Measurements from ENCODE around the gene PCCA.

- TF ChIP-seq, protein P1, sequence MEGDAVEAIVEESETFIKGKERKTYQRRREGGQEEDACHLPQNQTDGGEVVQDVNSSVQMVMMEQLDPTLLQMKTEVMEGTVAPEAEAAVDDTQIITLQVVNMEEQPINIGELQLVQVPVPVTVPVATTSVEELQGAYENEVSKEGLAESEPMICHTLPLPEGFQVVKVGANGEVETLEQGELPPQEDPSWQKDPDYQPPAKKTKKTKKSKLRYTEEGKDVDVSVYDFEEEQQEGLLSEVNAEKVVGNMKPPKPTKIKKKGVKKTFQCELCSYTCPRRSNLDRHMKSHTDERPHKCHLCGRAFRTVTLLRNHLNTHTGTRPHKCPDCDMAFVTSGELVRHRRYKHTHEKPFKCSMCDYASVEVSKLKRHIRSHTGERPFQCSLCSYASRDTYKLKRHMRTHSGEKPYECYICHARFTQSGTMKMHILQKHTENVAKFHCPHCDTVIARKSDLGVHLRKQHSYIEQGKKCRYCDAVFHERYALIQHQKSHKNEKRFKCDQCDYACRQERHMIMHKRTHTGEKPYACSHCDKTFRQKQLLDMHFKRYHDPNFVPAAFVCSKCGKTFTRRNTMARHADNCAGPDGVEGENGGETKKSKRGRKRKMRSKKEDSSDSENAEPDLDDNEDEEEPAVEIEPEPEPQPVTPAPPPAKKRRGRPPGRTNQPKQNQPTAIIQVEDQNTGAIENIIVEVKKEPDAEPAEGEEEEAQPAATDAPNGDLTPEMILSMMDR (IDR thresholded peaks at IDR 0.05), result no peak
- no peak for TF ChIP-seq EZH2 (IDR thresholded peaks at IDR 0.05; ENCODE audit: borderline replicate concordance, insufficient read depth, low read depth, low read length, poor library complexity, severe bottlenecking)
These were observed 443.3 kb downstream of the PCCA start for GRCh38 chr13:100532090-100532766.
